Gastroesophageal sphincter (tissue), 4 donors: ENCODE data around the gene RAB3B. TPM values are rescaled to one million over a fixed set of nuclear protein-coding genes. Genes with fewer than 3 reads are reported as not detected.

ENCODE experiments used
- ATAC-seq: fragments of 150-250 bp; one replicate; pipeline ENCODE4 v1.9.1; 2016; ENCODE audit warnings: mild to moderate bottlenecking, moderate library complexity
- H3K27ac ChIP-seq, 4 donors: fragments of 200-600 bp; sonication (generic) in 3 of 4; 1 replicate in 3 of 4; 2 replicates in 1 of 4; pipeline ENCODE4 v1.5.1; 2016 to 2019
- H3K27me3 ChIP-seq: fragments of 200-600 bp; sonication (generic); one replicate; pipeline ENCODE4 v1.5.1; 2019
- H3K36me3 ChIP-seq, 2 donors: fragments of 200-600 bp; sonication (generic); one replicate each; pipeline ENCODE4 v1.5.1; 2019; ENCODE audit warnings: control low read depth in 1 of 2
- H3K4me1 ChIP-seq, 3 donors: fragments of 200-600 bp; sonication (generic); 1 replicate in 2 of 3; 2 replicates in 1 of 3; pipeline ENCODE4 v1.5.1; 2016 to 2019; ENCODE audit warnings: control low read depth in 2 of 3
- H3K4me3 ChIP-seq, 2 donors: fragments of 200-600 bp; sonication (generic); one replicate each; pipeline ENCODE4 v1.5.1; 2019; ENCODE audit warnings: mild to moderate bottlenecking in 1 of 2, moderate library complexity in 1 of 2
- H3K9me3 ChIP-seq, 3 donors: fragments of 200-600 bp; sonication (generic); one replicate each; pipeline ENCODE4 v1.5.1; 2017 to 2019; ENCODE audit warnings: control low read depth in 2 of 3
- EP300 ChIP-seq: sonication (generic); formaldehyde crosslinking; IDR thresholded peaks from one replicate; pipeline ENCODE4 v1.6.1; 2017; ENCODE audit warnings: antibody characterized with exemption, mild to moderate bottlenecking
- POLR2A ChIP-seq, 2 donors: fragments of 450-650 bp; IDR thresholded peaks; one replicate each; pipeline ENCODE4 v1.6.1; 2017; ENCODE audit warnings: antibody characterized with exemption in 2 of 2, mild to moderate bottlenecking in 2 of 2, moderate library complexity in 1 of 2
- POLR2AphosphoS5 ChIP-seq: sonication (generic); formaldehyde crosslinking; IDR thresholded peaks from one replicate; pipeline ENCODE4 v1.6.1; 2017; ENCODE audit warnings: antibody characterized with exemption
- WGBS, 2 donors: methylation state at CpG; one replicate each; pipeline ENCODE4 v1.1.5; 2018; ENCODE audit warnings: low coverage in 1 of 2; 5-methylcytosine and 5-hydroxymethylcytosine counted together
- total RNA-seq, 4 donors: library from RNA; depleted of rRNA; stranded (reverse); fragments of >200 nt; gene quantifications; one replicate each; pipeline ENCODE4 v1.1.0, GENCODE V29; 2016
- TF ChIP-seq, protein P1 (sequence below), 4 experiments: fragments of 200-600 bp in 2 of 4; fragments of 450-650 bp in 2 of 4; sonication (generic) in 1 of 4; IDR thresholded peaks; one replicate each; pipeline ENCODE4 v1.5.1; 2017 to 2019; ENCODE audit warnings: antibody characterized with exemption in 4 of 4, mild to moderate bottlenecking in 2 of 4, moderate library complexity in 2 of 4

RAB3B gene
- total RNA-seq, 4 donors from 2014 or later: under 0.01 to 0.81 (median 0.34) TPM

DNA sequence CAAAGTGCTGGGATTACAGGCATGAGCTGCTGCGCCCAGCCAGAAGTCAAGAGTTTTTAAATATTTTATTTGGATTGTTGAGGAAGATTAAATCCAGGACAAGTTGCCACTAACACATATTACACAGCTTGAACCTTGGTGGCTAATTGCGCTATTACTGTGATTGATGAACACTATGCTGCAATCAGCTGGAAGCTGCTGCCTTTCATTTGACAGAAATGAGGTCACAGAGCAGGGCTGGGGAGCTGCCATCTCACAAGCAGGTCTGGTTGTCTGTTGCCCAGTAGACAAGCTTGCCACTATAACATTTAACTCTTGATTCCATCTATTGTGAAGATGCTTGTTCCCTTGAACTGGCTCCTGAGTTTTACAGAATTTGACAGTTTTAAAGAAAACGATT is 74.5 kb downstream of the RAB3B start:
- Histone ChIP-seq H3K27ac (no peak overlapping the region), H3K36me3 (no peaks in the 10 kb centered on the region), H3K4me1 (no peaks in the 10 kb centered on the region), H3K27me3 (peaks cover 46% of the 10 kb centered on the region), H3K4me3 (no peak overlapping the region), H3K9me3 (no peaks in the 10 kb centered on the region)
- no peak for TF ChIP-seq POLR2A (IDR thresholded peaks at IDR 0.05)
- TF ChIP-seq EP300: no peak
- TF ChIP-seq POLR2AphosphoS5: no peak
- TF ChIP-seq, protein P1, sequence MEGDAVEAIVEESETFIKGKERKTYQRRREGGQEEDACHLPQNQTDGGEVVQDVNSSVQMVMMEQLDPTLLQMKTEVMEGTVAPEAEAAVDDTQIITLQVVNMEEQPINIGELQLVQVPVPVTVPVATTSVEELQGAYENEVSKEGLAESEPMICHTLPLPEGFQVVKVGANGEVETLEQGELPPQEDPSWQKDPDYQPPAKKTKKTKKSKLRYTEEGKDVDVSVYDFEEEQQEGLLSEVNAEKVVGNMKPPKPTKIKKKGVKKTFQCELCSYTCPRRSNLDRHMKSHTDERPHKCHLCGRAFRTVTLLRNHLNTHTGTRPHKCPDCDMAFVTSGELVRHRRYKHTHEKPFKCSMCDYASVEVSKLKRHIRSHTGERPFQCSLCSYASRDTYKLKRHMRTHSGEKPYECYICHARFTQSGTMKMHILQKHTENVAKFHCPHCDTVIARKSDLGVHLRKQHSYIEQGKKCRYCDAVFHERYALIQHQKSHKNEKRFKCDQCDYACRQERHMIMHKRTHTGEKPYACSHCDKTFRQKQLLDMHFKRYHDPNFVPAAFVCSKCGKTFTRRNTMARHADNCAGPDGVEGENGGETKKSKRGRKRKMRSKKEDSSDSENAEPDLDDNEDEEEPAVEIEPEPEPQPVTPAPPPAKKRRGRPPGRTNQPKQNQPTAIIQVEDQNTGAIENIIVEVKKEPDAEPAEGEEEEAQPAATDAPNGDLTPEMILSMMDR (IDR thresholded peaks at IDR 0.05): no peak
- ATAC-seq: no peak
- 48 to 64% methylated on average over 1 to 3 of the region's 3 CpGs for WGBS, 2 donors

DNA sequence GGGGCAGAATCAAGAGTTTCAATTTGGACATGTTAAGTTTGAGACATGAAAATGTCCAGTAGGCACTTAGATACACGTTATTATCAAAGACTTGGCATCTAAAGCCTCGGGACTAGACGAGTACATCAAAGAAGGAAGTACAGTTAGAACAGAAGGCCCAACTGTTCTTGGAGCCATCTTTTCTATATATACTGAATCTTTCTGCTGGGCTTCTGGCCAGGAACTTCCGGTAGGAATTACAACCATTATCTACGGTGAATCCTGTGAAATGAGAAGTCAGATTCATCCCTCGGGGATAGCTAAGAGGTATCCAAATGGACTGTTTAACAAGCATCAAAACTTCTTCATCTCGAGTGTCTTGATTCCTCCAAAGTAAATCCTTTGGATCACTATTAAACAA is 77.6 kb downstream of the RAB3B start:
- no peaks in the 10 kb centered on the region for H3K4me1 ChIP-seq
- TF ChIP-seq EP300 (no peak), POLR2A (IDR thresholded peaks at IDR 0.05) (no peak), POLR2AphosphoS5 (no peak)
- TF ChIP-seq, protein P1 (IDR thresholded peaks at IDR 0.05): no peak
- WGBS, 2 donors: 60 to 67% methylated on average over 6 to 7 of the region's 7 CpGs
- H3K27me3 ChIP-seq: peaks cover 56% of the 10 kb centered on the region
- no peaks in the 10 kb centered on the region for H3K9me3 ChIP-seq
- no peaks in the 10 kb centered on the region for H3K36me3 ChIP-seq
- ATAC-seq: no peak
- no peak overlapping the region for H3K27ac ChIP-seq
- no peak overlapping the region for H3K4me3 ChIP-seq

DNA sequence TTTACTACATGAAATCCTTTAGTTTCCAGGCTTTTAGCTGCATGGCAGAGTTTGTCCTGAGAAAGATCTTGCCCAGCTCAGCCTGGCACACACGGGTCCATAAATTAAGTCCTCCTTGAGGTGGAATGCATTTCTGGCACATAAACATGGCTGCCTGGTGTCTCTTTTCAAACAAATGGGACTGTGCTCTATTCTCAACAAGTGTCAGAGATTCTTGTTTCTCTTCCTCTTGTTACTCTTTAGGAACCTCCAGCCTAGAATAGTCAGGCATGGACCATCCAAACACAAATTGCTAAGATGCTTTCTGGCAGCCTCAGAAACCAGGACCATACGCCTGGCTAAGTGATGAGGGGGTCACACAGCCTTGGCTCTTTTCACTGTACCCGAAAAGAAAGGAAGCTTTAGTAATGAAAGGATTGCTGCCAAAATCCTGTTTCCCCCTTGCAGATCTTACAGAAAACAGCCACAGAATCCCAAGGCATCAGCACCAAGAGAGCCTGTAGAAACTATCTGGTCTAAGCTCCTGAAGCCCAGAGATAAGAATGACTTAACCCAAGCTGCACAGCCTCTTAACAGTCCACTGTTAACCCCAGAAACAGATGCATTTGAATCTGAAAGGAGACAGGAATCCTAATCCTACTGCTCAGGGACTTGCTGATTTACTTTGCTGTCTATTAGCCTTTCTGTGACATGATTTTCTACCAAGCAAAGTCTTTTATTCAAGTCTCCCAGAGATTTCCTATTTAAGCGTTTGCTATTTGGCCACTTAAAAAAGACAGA is 80.1 kb downstream of the RAB3B start:
- Histone ChIP-seq H3K27me3 (peaks cover 53% of the 10 kb centered on the region), H3K4me1 (no peaks in the 10 kb centered on the region), H3K36me3 (no peaks in the 10 kb centered on the region), H3K4me3 (no peak overlapping the region), H3K9me3 (no peaks in the 10 kb centered on the region), H3K27ac (no peak overlapping the region)
- TF ChIP-seq POLR2AphosphoS5: no peak
- TF ChIP-seq, protein P1 (IDR thresholded peaks at IDR 0.05): no peak
- no peak for TF ChIP-seq EP300
- no peak for TF ChIP-seq POLR2A (IDR thresholded peaks at IDR 0.05)
- 55 to 60% methylated on average over 2 to 3 of the region's 4 CpGs for WGBS, 2 donors
- ATAC-seq: no peak

DNA sequence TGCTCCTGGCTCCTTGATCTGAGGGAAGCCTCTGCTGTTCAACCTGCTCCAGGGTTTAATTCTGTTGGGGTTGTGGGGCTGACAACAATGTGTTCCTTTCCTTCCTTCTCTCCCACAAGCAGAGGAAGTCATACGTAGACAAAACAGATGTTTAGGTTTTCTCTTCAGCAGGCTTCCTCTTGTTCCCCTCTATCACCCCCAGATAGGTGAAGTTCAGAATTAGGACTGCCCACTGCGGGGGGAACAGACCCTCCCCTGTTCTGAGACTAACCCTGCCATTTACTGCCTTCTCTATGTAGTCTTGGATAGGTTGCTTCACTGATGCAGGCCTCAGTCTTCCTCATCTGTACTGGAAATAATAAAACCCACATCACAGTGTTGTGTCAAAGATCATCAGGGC is 82.0 kb downstream of the RAB3B start:
- peaks cover 65% of the 10 kb centered on the region for H3K27me3 ChIP-seq
- WGBS, 2 donors: 52 to 78% methylated on average over 2 of the region's 2 CpGs
- no peak overlapping the region for H3K27ac ChIP-seq

More for the DNA sequence above, 82.0 kb downstream of the RAB3B start:
- Histone ChIP-seq H3K36me3 (no peaks in the 10 kb centered on the region), H3K9me3 (no peaks in the 10 kb centered on the region), H3K4me3 (no peak overlapping the region), H3K4me1 (no peaks in the 10 kb centered on the region)
- ATAC-seq: no peak
- TF ChIP-seq POLR2A (IDR thresholded peaks at IDR 0.05): no peak
- TF ChIP-seq EP300: no peak
- TF ChIP-seq, protein P1 (IDR thresholded peaks at IDR 0.05): no peak
- no peak for TF ChIP-seq POLR2AphosphoS5
